ENCODE data around the gene MPRIP.

Gene MPRIP

DNA sequence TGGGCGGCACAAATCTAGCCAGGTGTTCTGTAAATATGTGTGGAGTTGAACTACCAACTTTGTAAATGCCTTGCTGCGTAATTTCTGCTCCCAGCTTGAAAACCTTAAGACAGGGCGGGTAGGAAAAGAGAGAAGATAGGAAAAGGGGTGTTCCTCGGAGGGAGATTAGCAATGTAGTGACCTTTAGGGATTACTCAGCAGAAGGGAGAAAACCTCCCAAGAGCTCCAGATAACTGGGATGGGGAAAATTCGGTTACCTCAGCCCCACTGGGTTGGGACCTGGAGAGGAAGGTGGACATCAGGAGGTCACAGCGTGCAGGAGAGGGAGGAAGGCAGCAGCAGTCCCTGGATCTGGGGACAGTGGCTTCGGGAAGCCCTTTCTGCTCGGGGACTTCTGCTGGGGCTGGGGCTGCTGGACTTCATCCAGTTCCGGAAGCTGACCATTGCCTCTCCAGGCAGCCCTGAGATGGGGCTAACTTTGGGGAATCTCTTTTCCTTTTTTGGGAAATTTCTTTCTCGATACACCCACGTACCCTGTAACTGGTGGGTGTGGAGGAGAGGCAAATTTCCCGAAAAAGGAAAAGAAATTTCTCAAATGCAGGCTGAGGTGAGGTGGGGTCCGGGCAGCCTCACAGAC lies 39.2 kb downstream of the MPRIP start:
- FAIRE-seq, result no peak
- DNase-seq (ENCODE audit: extremely low spot score, insufficient read length, low read depth), result no peak

DNA sequence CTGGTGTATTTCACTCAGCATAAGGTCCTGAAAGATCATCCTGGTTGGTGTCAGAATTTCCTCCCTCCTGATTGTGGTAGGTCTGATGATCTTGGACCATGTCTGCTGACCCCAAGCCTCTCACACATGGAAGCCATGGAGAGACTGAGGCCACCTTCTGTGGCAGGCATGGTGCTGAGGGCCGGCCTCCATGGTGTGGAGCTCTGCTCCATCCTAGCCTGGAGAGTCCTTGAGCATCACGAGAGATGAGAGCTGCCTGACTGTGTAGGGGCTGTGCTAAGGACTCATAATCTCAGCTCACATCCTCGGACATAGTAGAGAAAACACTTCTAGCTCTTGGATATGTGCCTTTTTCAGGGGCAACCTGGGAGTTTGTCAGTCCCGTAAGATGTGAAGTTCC lies 40.6 kb downstream of the MPRIP start:
- FAIRE-seq, result no peak

DNA sequence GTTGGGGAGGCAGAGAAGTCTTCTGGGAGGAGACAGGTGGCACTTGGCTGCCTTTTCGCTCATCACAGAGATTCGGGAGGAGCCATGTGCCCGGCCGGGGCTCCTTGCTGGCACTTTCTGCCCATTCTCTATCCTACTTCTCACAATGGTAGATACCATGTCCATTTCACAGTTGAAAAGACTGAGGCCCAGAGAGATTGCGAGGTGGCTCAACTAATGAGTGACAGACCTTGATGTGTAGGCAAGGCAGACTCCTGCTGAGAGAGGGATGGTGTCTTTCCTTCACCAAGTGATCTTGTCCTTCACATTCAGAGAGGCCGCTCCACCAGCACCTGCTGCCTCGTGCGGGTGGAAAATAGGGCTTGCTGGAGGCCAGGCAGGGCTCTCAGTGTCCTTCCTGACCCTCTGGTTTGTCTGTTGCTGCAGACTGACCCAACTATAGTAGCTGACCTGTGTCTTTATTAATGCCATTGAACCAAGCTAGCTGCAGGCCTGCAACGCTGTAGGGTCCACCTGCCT lies 42.1 kb downstream of the MPRIP start:
- FAIRE-seq, result no peak
- no peak for DNase-seq (ENCODE audit: extremely low spot score, insufficient read length, low read depth)

More for the DNA sequence above, 40.6 kb downstream of the MPRIP start:
- DNase-seq (ENCODE audit: extremely low spot score, insufficient read length, low read depth), result no peak

DNA sequence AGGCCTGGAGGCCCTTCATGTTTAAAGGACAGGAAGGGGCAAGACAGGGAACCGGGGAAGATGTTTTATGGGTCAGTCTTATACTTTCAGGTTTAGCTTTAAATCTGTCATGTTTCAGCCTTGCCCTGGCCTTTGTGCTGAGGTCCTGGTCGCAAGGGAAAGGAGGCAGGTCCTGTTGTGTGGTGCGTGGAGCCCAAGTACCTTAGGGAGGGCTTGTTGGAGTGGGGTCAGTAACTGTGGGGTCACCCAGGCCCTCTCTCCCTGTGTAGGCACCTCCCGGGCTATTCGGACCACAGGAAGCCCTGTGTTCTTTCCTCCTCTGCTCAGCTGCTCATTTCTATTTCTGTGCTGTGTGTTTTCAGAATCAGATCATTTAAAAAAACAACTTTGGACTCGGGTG lies 42.7 kb downstream of the MPRIP start:
- no peak for DNase-seq (ENCODE audit: extremely low spot score, insufficient read length, low read depth)
- FAIRE-seq, result no peak

DNA sequence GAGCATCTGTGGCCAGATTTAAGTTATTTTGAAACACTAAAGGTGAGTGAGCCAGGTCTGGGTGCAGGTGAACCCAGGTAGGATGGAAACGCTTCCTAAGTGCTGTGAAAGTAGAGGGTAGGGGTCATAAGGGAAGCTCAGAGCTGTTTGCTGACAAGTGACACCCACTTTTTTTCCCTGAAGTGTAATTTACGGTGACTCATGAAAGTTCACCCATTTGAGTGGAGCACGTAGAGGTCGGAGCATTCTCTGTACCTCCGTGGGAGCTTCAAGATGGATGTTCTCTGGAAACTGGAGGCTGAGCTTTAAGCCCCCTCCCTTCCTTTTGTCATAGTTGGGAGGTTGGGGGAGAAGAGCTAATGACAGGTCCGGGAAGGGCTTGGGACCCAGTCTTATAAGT lies 44.3 kb downstream of the MPRIP start:
- FAIRE-seq, result no peak

DNA sequence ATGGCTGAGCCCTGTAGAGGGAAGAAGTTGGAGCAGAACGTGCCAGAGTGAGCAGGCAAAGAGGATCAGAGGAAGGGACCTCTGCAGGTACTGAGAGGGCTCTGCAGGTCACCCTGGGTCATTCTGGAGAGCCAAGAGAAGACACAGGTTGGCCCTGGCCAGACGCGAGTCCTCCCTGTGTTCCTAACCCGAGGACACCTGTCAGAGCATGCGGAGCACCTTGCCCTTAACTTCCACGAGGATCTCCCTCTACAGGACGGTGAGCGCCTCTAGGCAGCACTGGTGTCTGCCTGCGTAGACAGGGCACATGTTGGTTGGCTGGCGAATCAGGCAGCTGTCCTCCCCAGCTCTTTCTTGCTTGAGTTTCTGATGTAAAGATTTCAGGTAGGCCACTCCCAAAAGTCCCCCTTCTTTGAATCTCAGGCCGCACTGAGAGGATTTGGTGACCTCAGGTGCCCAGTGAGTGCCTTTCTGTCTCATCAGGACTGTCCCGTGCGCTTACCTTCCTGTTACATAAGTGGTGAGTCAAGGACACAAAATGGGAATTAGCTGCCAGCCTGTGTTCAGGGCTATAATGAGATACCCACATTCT lies 45.3 kb downstream of the MPRIP start:
- DNase-seq (ENCODE audit: extremely low spot score, insufficient read length, low read depth) (no peak), FAIRE-seq (no peak)

More for the DNA sequence above, 44.3 kb downstream of the MPRIP start:
- DNase-seq (ENCODE audit: extremely low spot score, insufficient read length, low read depth), result no peak

DNA sequence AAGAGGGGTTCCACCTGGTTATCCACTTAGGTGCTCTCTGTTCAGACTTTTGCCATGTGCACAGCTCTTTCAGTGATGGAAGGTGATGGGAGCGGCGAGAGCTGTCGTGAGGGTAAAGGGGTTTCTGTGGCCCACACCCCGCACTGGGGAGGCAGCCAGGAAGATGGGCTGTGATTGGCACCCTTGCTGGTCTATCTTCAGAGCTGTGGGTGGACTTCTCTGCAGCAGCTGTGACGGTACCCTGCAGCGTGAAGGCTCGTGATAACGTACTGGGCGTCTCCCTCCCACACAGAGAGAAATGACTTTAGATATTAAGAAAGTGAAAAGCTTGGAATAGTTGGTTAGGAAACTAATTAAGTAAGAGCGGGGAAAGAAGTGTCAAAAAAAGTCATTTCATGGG lies 45.8 kb downstream of the MPRIP start:
- DNase-seq (ENCODE audit: extremely low spot score, insufficient read length, low read depth), result no peak
- FAIRE-seq, result no peak

DNA sequence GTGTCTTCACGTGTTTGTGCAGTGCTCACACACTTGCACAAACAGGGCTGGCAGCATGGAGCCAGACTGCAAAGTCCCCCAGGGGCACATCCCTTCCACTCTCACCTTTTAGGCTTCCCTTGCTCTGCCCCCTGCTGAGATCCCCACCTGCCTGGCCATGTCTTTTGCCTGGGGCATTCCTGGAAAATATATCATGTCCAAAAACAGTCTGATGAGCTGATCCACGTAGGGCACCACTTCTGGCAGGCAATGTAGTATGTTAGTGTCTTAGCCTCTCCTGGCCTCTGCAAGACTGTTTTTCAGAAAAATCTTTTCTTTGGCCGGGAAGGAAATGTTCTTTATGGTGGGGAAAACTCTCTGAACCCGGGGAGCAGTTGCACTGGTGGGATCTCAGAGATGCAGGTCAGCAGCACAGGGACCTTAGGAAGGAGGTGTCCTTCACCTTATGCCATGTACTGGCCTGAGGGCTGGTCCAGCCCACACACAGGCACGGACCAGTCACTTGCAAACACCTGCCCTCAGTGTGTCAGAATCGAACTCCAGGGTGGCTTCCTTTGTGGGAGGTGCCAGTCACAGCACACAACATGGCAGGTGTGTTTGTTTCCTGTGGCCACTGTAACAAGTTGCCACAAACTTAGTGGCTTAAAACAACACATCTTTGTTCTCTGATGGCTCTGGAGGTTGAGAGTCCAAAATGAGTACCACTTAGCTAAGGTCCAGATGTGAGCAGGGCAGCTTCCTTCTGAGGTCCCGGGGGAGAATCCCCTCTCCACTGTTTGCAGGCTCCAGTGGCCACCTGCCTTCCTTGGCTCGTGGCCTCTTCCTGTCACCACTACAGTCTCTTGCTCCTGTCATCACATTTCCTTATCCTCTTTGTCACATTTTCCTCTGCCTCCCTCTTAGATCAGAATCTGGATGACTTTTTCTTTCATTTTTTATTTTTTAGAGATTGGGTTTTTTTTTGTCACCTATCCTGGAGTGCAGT lies 46.6 kb downstream of the MPRIP start:
- FAIRE-seq (no peak), DNase-seq (ENCODE audit: extremely low spot score, insufficient read length, low read depth) (no peak)

DNA sequence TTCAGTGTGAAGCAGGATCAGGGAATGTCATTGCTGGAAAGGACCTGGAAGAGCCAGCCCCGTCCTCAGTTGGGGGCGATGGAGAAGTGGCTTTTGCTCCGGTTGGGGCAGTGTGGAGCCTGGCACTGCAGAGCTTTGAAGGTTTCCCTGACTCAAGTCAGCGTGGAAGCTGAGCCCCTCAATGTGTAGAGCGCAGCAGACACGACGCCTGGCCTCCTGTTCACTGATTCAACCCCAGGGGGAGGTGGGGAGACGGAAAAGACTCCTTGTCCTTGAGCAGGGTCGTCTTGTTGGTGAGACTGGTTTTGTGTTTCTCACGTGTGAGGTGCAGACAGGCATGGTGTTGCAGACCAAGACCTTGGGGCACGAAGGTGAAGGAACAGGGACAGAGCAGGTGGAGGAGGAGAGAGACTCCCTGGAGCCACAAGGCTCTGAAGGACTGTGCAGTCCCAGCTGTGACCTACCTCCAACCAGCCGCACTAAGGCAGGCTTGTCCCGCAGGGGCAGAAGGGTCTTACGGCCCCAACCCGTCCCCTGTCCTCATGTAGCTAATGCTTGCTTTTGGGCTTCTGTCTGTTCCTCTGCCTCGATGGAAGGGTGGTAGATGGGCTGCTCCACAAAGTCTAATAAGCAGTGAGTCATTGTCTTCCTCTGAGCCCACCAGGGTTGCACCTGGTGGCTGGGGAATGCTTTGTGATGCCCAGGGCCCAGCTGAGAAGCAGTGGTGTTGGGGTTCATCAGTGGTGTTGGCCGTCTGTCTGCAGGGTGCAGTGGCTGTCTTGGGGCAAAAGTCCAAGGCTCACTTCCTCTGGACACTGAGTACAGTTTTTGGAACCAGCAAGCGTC lies 47.8 kb downstream of the MPRIP start:
- DNase-seq (ENCODE audit: extremely low spot score, insufficient read length, low read depth) (no peak), FAIRE-seq (no peak)

DNA sequence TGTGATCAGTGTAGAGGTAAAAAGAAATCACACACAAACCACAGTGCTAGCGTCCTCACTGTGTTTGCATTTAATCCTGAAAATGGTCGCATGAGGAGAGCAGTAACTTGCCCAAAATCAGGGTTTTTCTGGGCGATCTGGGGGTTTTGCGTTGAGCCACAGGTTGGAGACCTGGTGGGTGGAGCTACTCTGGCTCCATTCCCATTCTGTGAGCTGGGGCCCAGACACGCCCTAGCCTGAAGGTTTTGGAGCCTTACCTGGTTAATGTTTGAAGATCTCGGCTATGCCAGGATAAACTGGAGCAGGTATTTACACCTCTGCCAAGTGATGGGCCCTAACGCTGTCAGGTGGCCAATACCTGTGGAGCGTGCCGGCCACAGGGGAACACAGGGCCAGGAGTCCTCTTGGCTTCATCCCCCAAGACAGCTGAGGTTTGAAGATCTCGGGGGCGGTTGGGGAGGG lies 48.4 kb downstream of the MPRIP start:
- FAIRE-seq, result no peak

DNA sequence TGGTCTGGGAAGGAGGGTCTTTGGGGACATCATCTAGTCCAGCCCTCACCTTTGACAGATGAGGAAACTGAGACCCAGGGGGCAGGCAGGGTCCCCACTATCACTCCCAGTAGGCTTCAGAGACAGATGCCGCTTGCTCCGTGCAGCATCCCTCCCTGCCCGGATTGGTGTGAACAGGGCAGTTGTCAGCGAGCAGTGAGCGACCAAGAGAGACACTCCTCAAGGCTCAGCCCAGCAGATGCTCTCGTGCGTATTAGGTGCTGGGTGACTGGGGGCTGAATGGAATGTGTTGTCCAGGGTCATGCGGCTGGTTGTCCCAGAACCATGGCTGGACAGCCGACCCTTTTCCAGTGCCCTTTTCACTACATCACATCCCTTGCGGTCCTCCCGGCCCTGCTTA lies 49.0 kb downstream of the MPRIP start:
- DNase-seq (ENCODE audit: extremely low spot score, insufficient read length, low read depth) (no peak), FAIRE-seq (no peak)

More for the DNA sequence above, 48.4 kb downstream of the MPRIP start:
- DNase-seq (ENCODE audit: extremely low spot score, insufficient read length, low read depth), result no peak

DNA sequence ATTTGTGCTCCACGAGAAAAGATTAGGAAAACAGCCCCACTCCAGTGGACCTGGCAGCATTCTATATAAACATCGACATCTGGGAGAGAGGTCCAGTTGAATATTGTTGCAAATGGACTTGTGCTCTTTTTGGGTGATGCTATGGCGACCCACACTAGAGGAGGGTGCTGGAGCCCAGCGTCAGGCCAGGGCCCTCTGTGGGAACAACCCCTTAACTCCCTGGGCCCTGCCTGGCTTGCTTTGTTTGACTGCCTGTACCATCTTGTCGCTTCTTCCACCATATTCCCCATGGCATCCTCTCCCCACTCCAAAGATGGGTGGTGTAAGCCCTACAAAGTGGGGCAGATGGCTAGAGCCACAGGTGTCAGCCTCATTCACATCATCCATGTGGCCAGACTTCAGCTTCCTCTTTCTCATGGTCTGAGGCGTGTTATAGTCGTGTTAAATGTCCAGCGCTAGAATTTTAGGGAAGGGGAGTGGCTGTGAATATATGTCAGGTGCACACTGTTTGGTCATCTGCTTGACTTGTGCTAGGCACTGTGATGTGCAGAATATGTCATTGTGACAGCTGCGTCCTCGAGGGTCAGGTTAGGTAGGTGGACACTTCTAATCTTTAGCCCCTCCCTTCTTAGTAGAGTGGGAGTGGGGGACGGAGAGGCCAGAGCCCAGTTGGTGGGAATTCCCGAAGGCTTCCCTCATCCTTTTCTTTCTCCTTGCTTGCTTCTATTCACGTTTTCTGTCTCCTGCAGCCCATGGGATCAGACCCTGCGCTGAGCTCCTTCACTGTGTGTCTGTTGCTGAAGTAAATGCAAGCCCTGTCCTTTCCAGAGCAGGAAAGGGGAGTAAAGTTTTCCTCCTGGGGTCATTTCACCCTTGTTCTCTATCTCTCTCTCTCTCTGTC lies 49.8 kb downstream of the MPRIP start:
- FAIRE-seq (no peak), DNase-seq (ENCODE audit: extremely low spot score, insufficient read length, low read depth) (no peak)

DNA sequence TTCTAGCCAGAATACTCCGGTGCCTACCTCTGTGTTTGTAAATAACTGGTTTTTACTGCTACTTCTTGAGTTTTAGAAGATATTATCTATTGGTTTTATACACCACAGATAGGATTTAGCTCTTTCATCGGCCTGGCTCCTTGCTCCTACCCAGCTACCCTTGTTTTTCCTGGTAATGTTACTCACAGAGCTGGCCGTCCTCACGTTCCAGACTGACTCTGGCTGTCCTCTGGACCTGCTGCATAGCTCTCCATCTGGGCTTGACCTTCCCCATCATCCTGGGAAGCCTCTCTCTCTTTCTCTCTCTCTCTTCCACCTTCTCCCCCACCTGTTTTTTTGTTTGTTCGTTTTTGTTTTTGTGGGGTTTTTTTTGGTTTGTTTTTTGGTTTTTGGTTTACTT lies 51.5 kb downstream of the MPRIP start:
- FAIRE-seq (no peak), DNase-seq (ENCODE audit: extremely low spot score, insufficient read length, low read depth) (no peak)

DNA sequence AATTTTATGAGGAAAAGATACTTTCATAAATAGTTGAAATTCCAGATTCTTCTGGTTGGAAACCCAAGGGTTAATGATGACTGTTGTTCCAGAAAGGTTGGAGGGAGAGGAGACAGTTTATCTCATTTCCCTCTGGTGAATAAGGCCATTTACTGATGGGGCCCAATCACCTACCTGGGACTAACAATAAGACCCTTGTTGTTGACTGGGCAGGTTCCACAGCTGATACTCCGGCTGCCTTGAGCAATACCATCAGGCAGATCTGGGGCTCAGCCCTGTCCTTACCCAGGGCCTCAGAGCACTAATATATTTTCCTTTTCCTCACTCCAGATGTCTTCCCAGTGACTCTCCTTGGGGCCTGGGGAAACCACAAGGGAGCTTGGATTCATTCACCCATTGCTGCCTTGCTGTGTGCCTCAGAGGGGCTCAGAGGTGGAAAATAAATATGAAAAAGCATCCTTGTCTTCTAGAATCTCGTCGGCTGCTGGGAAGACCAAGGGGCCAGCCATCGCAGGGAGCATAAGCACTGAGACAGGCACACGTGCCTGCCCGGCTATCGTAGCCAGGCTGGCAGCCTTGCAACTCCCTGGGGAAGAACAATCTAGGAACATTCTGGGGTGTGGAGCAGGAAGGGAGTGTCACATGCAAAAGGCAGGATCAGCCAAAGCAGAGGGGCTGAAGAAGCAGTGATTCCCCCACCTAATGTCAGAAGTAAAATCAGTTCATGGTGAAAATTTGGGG lies 54.4 kb downstream of the MPRIP start:
- DNase-seq (ENCODE audit: extremely low spot score, insufficient read length, low read depth) (no peak), FAIRE-seq (no peak)

DNA sequence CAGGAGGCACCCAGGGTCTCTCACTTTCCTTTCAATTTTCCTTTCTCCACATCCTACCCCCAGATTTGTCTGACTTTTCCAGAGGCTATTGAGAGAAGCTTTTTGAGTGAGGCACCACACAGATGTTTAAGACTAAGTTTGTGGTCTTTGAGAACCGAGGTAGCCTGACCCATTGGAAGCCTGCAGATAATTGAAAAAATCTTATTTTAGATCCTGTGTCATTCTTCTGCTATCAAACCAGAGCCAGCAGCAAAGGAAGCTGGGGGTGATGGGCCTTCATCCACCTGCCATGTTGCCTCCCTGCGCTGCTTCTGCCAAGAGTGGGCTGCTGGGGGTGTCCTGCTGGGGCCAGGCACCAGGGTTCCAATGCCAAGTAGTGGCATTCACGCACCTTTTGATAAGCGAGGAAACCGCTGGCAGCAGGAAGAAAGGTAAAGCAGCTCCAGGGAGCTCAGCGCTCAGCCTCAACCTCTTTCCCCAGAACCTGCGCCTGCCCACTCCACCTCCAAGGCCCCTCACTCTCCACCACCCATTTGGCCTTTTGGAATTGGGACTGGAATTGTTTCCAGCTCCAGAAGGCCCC lies 55.6 kb downstream of the MPRIP start:
- no peak for FAIRE-seq
- DNase-seq (ENCODE audit: extremely low spot score, insufficient read length, low read depth), result no peak

DNA sequence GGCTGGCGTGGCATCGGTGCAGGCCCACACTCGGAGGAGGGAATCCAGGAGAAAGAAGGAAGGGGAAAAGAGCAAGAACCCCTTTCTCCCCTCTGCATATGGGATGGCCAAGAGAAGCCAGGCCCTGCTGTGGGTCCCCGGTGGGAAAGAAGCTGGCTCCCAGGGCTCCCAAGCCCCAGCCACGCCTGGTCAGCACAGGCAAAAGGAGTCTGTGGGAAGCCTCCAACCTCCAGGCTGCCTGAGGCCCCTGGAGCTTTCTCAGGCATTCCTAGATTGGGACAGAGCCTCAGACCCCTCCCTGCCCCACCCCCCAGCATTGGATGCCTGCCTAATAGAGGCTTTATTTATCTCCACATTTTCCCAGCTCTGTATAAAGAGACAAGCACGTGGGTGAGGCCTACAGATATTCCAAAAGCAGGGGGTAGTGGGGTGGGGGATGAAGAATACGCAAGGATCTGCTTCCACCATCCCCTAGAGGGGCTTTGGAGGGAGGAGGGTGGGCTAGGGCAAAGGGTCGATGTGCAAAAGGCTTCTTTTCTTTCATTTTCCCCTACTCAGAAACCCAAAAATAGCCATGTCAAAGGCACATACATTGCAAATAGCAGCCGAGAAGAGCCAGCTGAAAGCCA lies 56.4 kb downstream of the MPRIP start:
- no peak for FAIRE-seq

DNA sequence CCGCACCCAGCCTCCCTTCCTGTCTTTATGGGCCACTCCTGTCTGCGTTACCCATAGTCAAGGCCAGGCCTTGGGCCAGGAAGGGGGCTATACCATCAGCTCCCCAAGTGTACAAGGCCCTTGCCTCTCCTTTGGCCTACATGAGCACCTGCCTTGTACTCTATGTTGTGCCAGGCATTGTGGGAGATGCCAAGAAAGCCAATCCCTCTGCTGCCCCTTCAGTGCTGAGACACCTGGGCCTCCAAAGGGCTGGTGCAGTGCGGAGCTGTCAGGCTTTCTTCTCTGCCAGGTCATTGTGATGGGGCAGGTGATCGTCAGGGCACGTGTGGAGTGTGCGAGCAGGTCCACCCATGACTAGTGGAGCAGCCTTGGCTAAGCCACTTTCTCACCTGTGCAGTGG lies 59.9 kb downstream of the MPRIP start:
- FAIRE-seq, result no peak
- DNase-seq (ENCODE audit: extremely low spot score, insufficient read length, low read depth), result no peak

More for the DNA sequence above, 56.4 kb downstream of the MPRIP start:
- no peak for DNase-seq (ENCODE audit: extremely low spot score, insufficient read length, low read depth)
